ENCODE data around the gene NUMA1.

The NUMA1 gene

GRCh38 chr11:71992136-71992730, 88.1 kb downstream of the NUMA1 start:
- ATAC-seq (replicated peaks) = peak; percentile 10 to 13
- Mint-ChIP-seq H3K27me3 (no peaks in the 10 kb centered on the region), H3K27ac (peak overlapping the region; percentile 89), H3K36me3 (peaks cover 45 to 57% of the 10 kb centered on the region in 2 donors), H3K9me3 (peaks cover 4 to 9% of the 10 kb centered on the region in 2 donors), H3K4me1 (peaks cover 39 to 72% of the 10 kb centered on the region in 2 donors), H3K4me3 (peak overlapping the region; percentile 50 to 69)
- DNase-seq = no peak

GRCh38 chr11:71991494-71991893, 88.8 kb downstream of the NUMA1 start:
- peak overlapping the region; percentile 89 for H3K27ac Mint-ChIP-seq
- H3K9me3 Mint-ChIP-seq = peaks cover 4 to 7% of the 10 kb centered on the region in 2 donors
- no peaks in the 10 kb centered on the region for H3K27me3 Mint-ChIP-seq
- DNase-seq = peak; percentile 72
- ATAC-seq (replicated peaks) = peak; percentile 90 to 92
- H3K4me1 Mint-ChIP-seq = peaks cover 36 to 71% of the 10 kb centered on the region in 2 donors
- H3K36me3 Mint-ChIP-seq = peaks cover 44 to 56% of the 10 kb centered on the region in 2 donors
- H3K4me3 Mint-ChIP-seq = peak overlapping the region; percentile 23 to 62

GRCh38 chr11:71990701-71991100, 89.6 kb downstream of the NUMA1 start:
- H3K27me3 Mint-ChIP-seq = no peaks in the 10 kb centered on the region
- H3K9me3 Mint-ChIP-seq = peaks cover 4 to 7% of the 10 kb centered on the region in 2 donors
- peaks cover 39 to 72% of the 10 kb centered on the region in 2 donors for H3K4me1 Mint-ChIP-seq
- DNase-seq = no peak
- no peak for ATAC-seq (replicated peaks)
- peaks cover 42 to 55% of the 10 kb centered on the region in 2 donors for H3K36me3 Mint-ChIP-seq
- peak overlapping the region; percentile 37 for H3K27ac Mint-ChIP-seq
- no peak overlapping the region for H3K4me3 Mint-ChIP-seq

- Mint-ChIP-seq H3K9me3 (peaks cover 0 to under 1% of the 10 kb centered on the region in 2 donors), H3K27me3 (no peaks in the 10 kb centered on the region), H3K4me1 (peaks cover 28 to 53% of the 10 kb centered on the region in 2 donors), H3K27ac (no peak overlapping the region), H3K4me3 (no peak overlapping the region), H3K36me3 (peaks cover 29 to 45% of the 10 kb centered on the region in 2 donors)
- DNase-seq (no peak), ATAC-seq (replicated peaks) (no peak)
Observed at GRCh38 chr11:71988050-71988449, 92.3 kb downstream of the NUMA1 start.

GRCh38 chr11:71987521-71987920, 92.8 kb downstream of the NUMA1 start:
- Mint-ChIP-seq H3K4me3 (no peak overlapping the region), H3K9me3 (no peaks in the 10 kb centered on the region), H3K27ac (no peak overlapping the region)

GRCh38 chr11:71986131-71986530, 94.2 kb downstream of the NUMA1 start:
- Mint-ChIP-seq H3K4me3 (peak overlapping the region; percentile 4 to 29), H3K36me3 (peaks cover 36 to 56% of the 10 kb centered on the region in 2 donors), H3K27ac (peak overlapping the region; percentile 91), H3K27me3 (no peaks in the 10 kb centered on the region), H3K9me3 (no peaks in the 10 kb centered on the region), H3K4me1 (peaks cover 22 to 34% of the 10 kb centered on the region in 2 donors)
- peak; percentile 96 to 97 for ATAC-seq (replicated peaks)
- no peak for DNase-seq

More at GRCh38 chr11:71987521-71987920, 92.8 kb downstream of the NUMA1 start:
- Mint-ChIP-seq H3K36me3 (peaks cover 28 to 46% of the 10 kb centered on the region in 2 donors), H3K27me3 (no peaks in the 10 kb centered on the region), H3K4me1 (peaks cover 25 to 48% of the 10 kb centered on the region in 2 donors)
- ATAC-seq (replicated peaks) (no peak), DNase-seq (no peak)

GRCh38 chr11:71979602-71980001, 100.7 kb downstream of the NUMA1 start:
- DNase-seq (no peak), ATAC-seq (replicated peaks) (no peak)
- H3K27me3 Mint-ChIP-seq = no peaks in the 10 kb centered on the region
- H3K36me3 Mint-ChIP-seq = peaks cover 45 to 59% of the 10 kb centered on the region in 2 donors
- H3K4me1 Mint-ChIP-seq = peaks cover 26 to 46% of the 10 kb centered on the region in 2 donors
- no peak overlapping the region for H3K4me3 Mint-ChIP-seq
- H3K9me3 Mint-ChIP-seq = no peaks in the 10 kb centered on the region
- peak overlapping the region; percentile 44 for H3K27ac Mint-ChIP-seq

- Mint-ChIP-seq H3K36me3 (peaks cover 46 to 63% of the 10 kb centered on the region in 2 donors), H3K9me3 (no peaks in the 10 kb centered on the region), H3K4me1 (peaks cover 27 to 46% of the 10 kb centered on the region in 2 donors), H3K27me3 (no peaks in the 10 kb centered on the region), H3K27ac (peak overlapping the region; percentile 6), H3K4me3 (no peak overlapping the region)
- no peak for DNase-seq
- no peak for ATAC-seq (replicated peaks)
Observed at GRCh38 chr11:71979094-71979493, 101.2 kb downstream of the NUMA1 start.

- ATAC-seq (replicated peaks) (peak; percentile 96 to 99), DNase-seq (peak; percentile 43)
- Mint-ChIP-seq H3K27ac (peak overlapping the region; percentile 84), H3K36me3 (peaks cover 47 to 54% of the 10 kb centered on the region in 2 donors), H3K27me3 (no peaks in the 10 kb centered on the region), H3K9me3 (no peaks in the 10 kb centered on the region), H3K4me1 (peaks cover 27 to 46% of the 10 kb centered on the region in 2 donors), H3K4me3 (peak overlapping the region in 1 of 2 donors; percentile 58)
Observed at GRCh38 chr11:71977743-71978418, 102.5 kb downstream of the NUMA1 start.

- ATAC-seq (replicated peaks) (no peak), DNase-seq (no peak)
- Mint-ChIP-seq H3K27ac (peak overlapping the region; percentile 66), H3K36me3 (peaks cover 50 to 52% of the 10 kb centered on the region in 2 donors), H3K4me1 (peaks cover 27 to 46% of the 10 kb centered on the region in 2 donors), H3K4me3 (peak overlapping the region in 1 of 2 donors; percentile 25), H3K27me3 (no peaks in the 10 kb centered on the region), H3K9me3 (no peaks in the 10 kb centered on the region)
Observed at GRCh38 chr11:71977090-71977489, 103.3 kb downstream of the NUMA1 start.

- Mint-ChIP-seq H3K9me3 (no peaks in the 10 kb centered on the region), H3K4me3 (peak overlapping the region in 1 of 2 donors; percentile 25), H3K27me3 (no peaks in the 10 kb centered on the region), H3K27ac (peak overlapping the region; percentile 66), H3K4me1 (peaks cover 27 to 50% of the 10 kb centered on the region in 2 donors), H3K36me3 (peaks cover 50 to 53% of the 10 kb centered on the region in 2 donors)
- ATAC-seq (replicated peaks) (no peak), DNase-seq (no peak)
Observed at GRCh38 chr11:71976551-71976950, 103.8 kb downstream of the NUMA1 start.

GRCh38 chr11:71971680-71972079, 108.7 kb downstream of the NUMA1 start:
- peaks cover 43 to 47% of the 10 kb centered on the region in 2 donors for H3K36me3 Mint-ChIP-seq
- H3K4me3 Mint-ChIP-seq = no peak overlapping the region
- ATAC-seq (replicated peaks) (no peak), DNase-seq (no peak)
- H3K27ac Mint-ChIP-seq = no peak overlapping the region
- no peaks in the 10 kb centered on the region for H3K27me3 Mint-ChIP-seq
- H3K9me3 Mint-ChIP-seq = no peaks in the 10 kb centered on the region
- peaks cover 11 to 21% of the 10 kb centered on the region in 2 donors for H3K4me1 Mint-ChIP-seq

GRCh38 chr11:71964641-71965040, 115.7 kb downstream of the NUMA1 start:
- peaks cover 2 to 8% of the 10 kb centered on the region in 2 donors for H3K9me3 Mint-ChIP-seq
- ATAC-seq (replicated peaks) = no peak
- peaks cover 17 to 28% of the 10 kb centered on the region in 2 donors for H3K4me1 Mint-ChIP-seq
- H3K27ac Mint-ChIP-seq = no peak overlapping the region
- no peak for DNase-seq
- no peaks in the 10 kb centered on the region for H3K27me3 Mint-ChIP-seq
- peaks cover 38% of the 10 kb centered on the region in 2 donors for H3K36me3 Mint-ChIP-seq
- H3K4me3 Mint-ChIP-seq = no peak overlapping the region

- Mint-ChIP-seq H3K4me3 (no peak overlapping the region), H3K4me1 (peaks cover 17 to 28% of the 10 kb centered on the region in 2 donors), H3K36me3 (peaks cover 35 to 45% of the 10 kb centered on the region in 2 donors), H3K27ac (no peak overlapping the region), H3K9me3 (peaks cover 2 to 8% of the 10 kb centered on the region in 2 donors), H3K27me3 (no peaks in the 10 kb centered on the region)
- DNase-seq (no peak), ATAC-seq (replicated peaks) (no peak)
Observed at GRCh38 chr11:71963468-71963867, 116.9 kb downstream of the NUMA1 start.

Measured in stimulated activated naive B cell treated with anti-CD40 and anti-IgM and Interleukin-4, amounts not matched to agents 10 μg/mL and 1 μg/mL and 100 μg/mL, for 72 hours (primary cell).